A549 (cell line): ENCODE measurements around the gene ARHGAP20.

ENCODE experiments used
- CEBPB ChIP-seq, 2 experiments: fragments of >200 bp in 1 of 2; sonication (Bioruptor Twin) in 1 of 2; formaldehyde crosslinking in 1 of 2; IDR thresholded peaks; 2 replicates each; pipeline ENCODE4 v1.6.1; 2012 to 2016
- CHD2 ChIP-seq: fragments of 150-350 bp; IDR thresholded peaks from 2 replicates; pipeline ENCODE4 v1.6.1; 2014; ENCODE audit warnings: low read length; ENCODE audit not compliant: partially characterized antibody
- CTCF ChIP-seq: fragments of >200 bp; sonication (Bioruptor Twin); formaldehyde crosslinking; IDR thresholded peaks from 3 replicates; pipeline ENCODE4 v1.5.1; 2016
- EP300 ChIP-seq, 2 experiments: fragments of >200 bp; sonication (Bioruptor Twin); formaldehyde crosslinking; IDR thresholded peaks; 2 replicates in 1 of 2; 3 replicates in 1 of 2; pipeline ENCODE4 v1.6.1; 2016 to 2017
- MAFK ChIP-seq: fragments of 450-650 bp; IDR thresholded peaks from 2 replicates; pipeline ENCODE4 v1.6.1; 2014; ENCODE audit not compliant: partially characterized antibody
- MYC ChIP-seq: IDR thresholded peaks from 2 replicates; pipeline ENCODE4 v1.6.1; 2012; ENCODE audit warnings: mild to moderate bottlenecking, inconsistent platforms, low read length, improper control_type of control experiment, borderline replicate concordance
- NR3C1 ChIP-seq: fragments of >200 bp; sonication (Bioruptor Twin); formaldehyde crosslinking; IDR thresholded peaks from 3 replicates; pipeline ENCODE4 v1.6.1; 2017
- PHF8 ChIP-seq: fragments of 200-600 bp; sonication (generic); IDR thresholded peaks from 2 replicates; pipeline ENCODE4 v1.6.1; 2016; ENCODE audit warnings: low read depth, mild to moderate bottlenecking, antibody characterized with exemption, moderate library complexity, borderline replicate concordance
- RAD21 ChIP-seq, 2 experiments: fragments of >200 bp in 1 of 2; sonication (Bioruptor Twin) in 1 of 2; formaldehyde crosslinking in 1 of 2; IDR thresholded peaks in 1 of 2; conservative IDR thresholded peaks in 1 of 2; 2 replicates in 1 of 2; 3 replicates in 1 of 2; pipeline ENCODE4 v1.6.1; 2012 to 2018; ENCODE audit warnings: inconsistent platforms in 1 of 2
- RFX5 ChIP-seq: fragments of 450-650 bp; IDR thresholded peaks from 2 replicates; pipeline ENCODE4 v1.7.1; 2014; ENCODE audit warnings: antibody characterized with exemption, mild to moderate bottlenecking, moderate library complexity
- TFCP2L1 ChIP-seq: fragments of 250-450 bp; sonication (Bioruptor Pico); IDR thresholded peaks from 2 replicates; pipeline ENCODE4 v1.5.0; 2021; ENCODE audit warnings: mild to moderate bottlenecking
- ZFP36 ChIP-seq: fragments of 450-650 bp; IDR thresholded peaks from 2 replicates; pipeline ENCODE4 v1.6.1; 2014; ENCODE audit warnings: borderline replicate concordance; ENCODE audit not compliant: partially characterized antibody
- TF ChIP-seq, protein P1 (sequence below): IDR thresholded peaks from 2 replicates; pipeline ENCODE4 v1.6.1; 2012

- TF ChIP-seq ZFP36 (no peak), CTCF (no peak), RFX5 (no peak), NR3C1 (no peak), CHD2 (no peak), MYC (no peak), MAFK (no peak), EP300 (IDR thresholded peaks at IDR 0.05) (no peak), RAD21 (conservative IDR thresholded peaks at IDR 0.05 in 1 of 2, IDR thresholded peaks at IDR 0.05 in 1 of 2) (no peak), CEBPB (IDR thresholded peaks at IDR 0.05) (no peak), PHF8 (no peak), TFCP2L1 (CRISPR knock-in tag) (no peak)
- TF ChIP-seq, protein P1, sequence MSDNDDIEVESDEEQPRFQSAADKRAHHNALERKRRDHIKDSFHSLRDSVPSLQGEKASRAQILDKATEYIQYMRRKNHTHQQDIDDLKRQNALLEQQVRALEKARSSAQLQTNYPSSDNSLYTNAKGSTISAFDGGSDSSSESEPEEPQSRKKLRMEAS = no peak
Measured at GRCh38 chr11:110530900-110531741, 181.1 kb downstream of the ARHGAP20 start.
